GM18508 (cell line): ENCODE data around the gene ZNF672.
"Not testable (repeated sequence)": the region's sequence is repeated elsewhere in the genome, so short reads cannot be mapped to it uniquely, and the experiment has no call there.

ENCODE experiments used
- ATAC-seq: cut with Tn5 transposase; IDR thresholded peaks from one replicate; pipeline ENCODE4 v1.9.1; 2021; ENCODE audit warnings: moderate number of reproducible peaks; ENCODE audit not compliant: insufficient read depth, unreplicated experiment

The ZNF672 gene

GRCh38 chr1:248882427-248882826, 44.4 kb downstream of the ZNF672 start:
- ATAC-seq, result not testable (repeated sequence)

DNA sequence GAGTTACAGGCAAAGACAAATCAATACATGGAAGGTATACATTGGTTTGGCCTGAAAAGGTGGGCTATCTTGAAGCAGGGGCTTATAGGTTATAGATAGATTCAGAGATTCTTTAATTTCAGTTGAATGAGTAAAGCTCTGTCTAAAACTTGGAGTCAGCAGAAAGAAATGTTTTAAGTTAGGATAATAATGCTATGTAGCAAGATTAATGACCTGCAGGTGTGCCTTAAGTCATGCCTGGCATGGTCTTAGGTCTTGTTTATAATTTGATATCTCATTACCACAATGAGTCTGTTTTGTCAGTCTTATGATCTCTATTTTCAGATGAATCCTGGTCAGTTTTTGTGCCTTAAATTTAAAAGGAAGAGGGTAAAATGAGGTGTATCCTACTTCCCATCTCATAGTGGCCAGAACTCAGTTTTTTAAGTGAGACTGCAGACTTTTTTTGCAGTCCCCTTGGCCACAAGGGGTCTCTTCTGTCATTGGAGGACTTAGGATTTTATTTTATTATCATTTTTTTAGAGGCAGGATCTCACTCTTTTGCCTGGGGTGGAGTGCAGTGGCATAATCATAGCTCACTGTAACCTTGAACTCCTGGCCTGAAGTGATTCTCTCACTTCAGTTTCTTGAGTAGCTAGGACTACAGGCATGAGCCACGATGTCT, 46.7 kb downstream of the ZNF672 start:
- no peak for ATAC-seq

DNA sequence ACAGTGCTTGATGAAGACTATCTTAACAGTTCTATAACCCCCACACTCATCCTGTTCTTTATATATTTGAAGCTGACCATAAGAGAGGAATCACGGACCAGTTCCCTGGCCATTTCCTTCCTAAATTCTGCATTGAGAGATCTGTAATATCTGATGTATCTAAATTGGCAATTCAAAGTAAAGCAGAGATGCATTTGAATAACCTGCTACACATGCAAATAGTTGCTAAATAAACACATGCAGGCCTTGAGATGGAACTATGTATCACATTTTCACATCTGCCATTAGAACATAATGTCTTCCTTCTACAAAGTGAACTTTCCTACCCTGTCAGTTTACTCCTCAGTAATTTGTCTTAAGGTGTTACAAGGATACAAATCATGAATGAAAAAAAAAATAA, 47.6 kb downstream of the ZNF672 start:
- ATAC-seq, result no peak

GRCh38 chr1:248886237-248886895, 48.3 kb downstream of the ZNF672 start:
- ATAC-seq, result no peak

GRCh38 chr1:248889914-248890243, 51.9 kb downstream of the ZNF672 start:
- ATAC-seq, result not testable (repeated sequence)

DNA sequence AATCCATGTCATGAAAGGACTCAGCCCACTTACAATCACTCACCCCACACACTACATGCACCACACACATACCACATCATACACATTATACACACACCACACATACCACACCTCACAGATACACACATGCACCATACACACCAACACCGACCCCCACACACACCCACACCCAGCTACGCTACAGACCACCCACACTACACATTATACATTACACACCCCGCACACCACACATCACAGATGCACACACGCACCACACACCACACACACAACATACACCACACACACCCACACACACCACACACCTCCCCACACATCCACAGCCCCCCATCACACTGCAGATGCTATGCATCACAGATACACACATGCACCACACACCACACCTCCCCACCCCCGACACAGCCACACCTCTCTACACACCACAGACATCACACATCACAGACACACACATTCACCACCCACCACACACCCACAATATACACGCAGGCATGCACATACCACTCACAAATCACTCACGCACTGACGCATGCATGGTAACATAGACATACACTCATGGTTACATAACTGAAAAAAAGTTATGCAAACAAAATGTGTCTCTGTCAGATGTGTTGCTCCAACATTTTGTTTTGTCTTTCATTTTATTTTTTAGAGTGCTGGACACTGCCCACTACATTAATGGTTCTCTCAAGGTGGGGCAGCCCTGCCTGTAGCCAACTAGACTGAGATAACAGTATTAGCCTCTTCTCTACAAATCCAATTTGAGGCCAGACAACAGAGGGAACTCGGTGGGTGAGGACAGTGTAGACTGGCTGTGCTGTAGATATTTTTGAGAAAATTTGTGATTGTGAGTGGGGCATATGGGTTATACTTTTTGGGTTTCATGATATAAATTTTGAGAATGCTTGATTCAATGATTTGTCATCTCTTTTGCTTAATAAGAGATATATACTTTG, 52.8 kb downstream of the ZNF672 start:
- ATAC-seq, result no peak

- no peak for ATAC-seq
These were observed 53.7 kb downstream of the ZNF672 start for GRCh38 chr1:248891758-248892157.

- ATAC-seq, result no peak
These were observed 54.6 kb downstream of the ZNF672 start for GRCh38 chr1:248892590-248892989.

DNA sequence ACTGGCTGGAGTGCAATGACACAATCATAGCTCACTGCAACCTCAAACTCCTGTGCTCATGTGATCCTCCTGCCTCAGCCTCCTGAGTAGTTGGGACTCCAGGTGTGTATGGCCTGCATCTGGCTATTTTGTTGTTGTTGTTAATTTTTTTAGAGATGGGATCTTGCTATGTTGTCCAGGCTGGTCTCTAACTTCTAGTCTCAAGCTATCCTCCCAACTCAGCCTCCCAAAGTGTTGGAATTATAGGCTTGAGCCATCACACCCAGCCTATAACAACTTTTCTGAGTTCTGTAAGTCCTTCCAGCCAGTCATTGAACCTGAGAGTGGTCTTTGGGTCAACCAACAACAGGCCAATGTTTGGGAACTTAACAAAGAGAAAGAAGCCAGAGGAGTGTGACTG, 56.8 kb downstream of the ZNF672 start:
- ATAC-seq, result no peak

DNA sequence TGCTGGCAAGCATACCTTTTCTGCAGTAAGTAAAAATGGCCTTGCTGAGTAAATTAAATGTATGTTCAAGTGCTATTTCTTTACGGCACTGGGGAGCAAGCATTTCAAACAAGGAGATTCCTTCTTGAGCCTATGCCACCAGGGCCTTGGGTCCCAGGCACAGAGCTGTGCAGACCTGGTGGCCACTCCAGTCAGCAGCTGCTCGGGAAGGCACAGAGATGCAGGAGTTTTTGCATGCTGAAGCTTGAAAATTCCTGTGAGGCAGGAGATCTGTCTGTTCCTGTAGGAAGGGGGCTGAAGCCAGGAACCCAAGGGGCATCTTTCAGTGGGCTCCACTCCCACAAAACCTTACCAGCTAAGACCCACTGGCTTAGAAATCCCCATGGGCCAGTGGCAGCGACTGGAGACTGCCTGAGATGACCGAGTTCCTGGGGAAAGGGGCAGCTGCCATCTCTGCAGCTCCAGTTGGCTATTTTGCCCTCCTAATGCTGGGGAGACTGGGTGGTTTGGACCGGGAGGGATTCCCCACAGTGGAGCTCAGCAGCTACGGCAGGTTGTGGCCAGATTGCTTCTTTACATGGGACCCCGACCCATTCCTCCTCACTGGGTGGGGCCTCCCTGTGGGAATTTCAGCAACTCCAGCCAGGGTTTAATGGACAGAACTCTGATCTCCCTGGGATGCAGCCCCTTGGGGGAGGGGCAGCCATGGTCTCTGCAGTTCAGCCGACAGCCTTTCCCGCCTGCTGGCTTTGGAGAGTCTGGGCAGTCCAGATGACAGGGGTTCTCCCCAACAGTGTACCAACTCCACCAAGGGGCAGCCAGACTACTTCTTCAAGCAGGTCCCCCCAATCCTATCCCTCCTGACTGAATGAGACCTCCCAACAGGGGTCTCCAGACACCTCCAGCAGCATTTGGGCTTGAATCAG, 59.7 kb downstream of the ZNF672 start:
- no peak for ATAC-seq
